H1 (cell line): ENCODE data around the gene ERG28. TPM values are rescaled to one million over a fixed set of nuclear protein-coding genes. Genes with fewer than 3 reads are reported as not detected.

Source experiments
- CTCF ChIA-PET: fragments of 300-600 bp; sonication (Branson Sonifier 250); formaldehyde crosslinking; loops from one replicate; lab custom pipeline; 2021; ENCODE audit not compliant: partially characterized antibody; lab: Charles Lee
- POLR2A ChIA-PET: fragments of 300-600 bp; sonication (Branson Sonifier 250); formaldehyde crosslinking; loops from one replicate; lab custom pipeline; 2021; ENCODE audit warnings: inconsistent platforms; ENCODE audit not compliant: partially characterized antibody; lab: Charles Lee
- DNase-seq, 2 experiments: peaks; one replicate each; pipeline versions ENCODE4 v3.0.0 to v3.0.0-alpha.2; 2010 to 2022; ENCODE audit warnings: low spot score in 2 of 2, low read depth in 1 of 2, mixed read lengths in 1 of 2
- FAIRE-seq: peaks from 2 replicates; lab custom pipeline; 2011; peaks lifted over from hg19 to GRCh38; lab: Jason Lieb, UNC
- H2AFZ ChIP-seq: 2 replicates; pipeline ENCODE4 v1.8.1; 2012; ENCODE audit warnings: low read length, inconsistent platforms
- H2AK5ac ChIP-seq: 2 replicates; pipeline ENCODE4 v1.6.1; 2013; ENCODE audit warnings: low read depth, low read length
- H2BK120ac ChIP-seq: replicated peaks from 2 replicates; pipeline ENCODE3; 2013; ENCODE audit warnings: low read depth, low read length, inconsistent platforms
- H2BK12ac ChIP-seq: 2 replicates; pipeline ENCODE4 v1.6.1; 2013; ENCODE audit warnings: low read depth, low read length
- H2BK15ac ChIP-seq: 2 replicates; pipeline ENCODE4 v1.6.1; 2013; ENCODE audit warnings: low read length
- H2BK20ac ChIP-seq: 2 replicates; pipeline ENCODE4 v1.6.1; 2013; ENCODE audit warnings: low read length
- H2BK5ac ChIP-seq: 2 replicates; pipeline ENCODE4 v1.6.1; 2013; ENCODE audit warnings: low read depth, low read length
- H3K14ac ChIP-seq: 2 replicates; pipeline ENCODE4 v1.6.1; 2013; ENCODE audit warnings: inconsistent platforms; ENCODE audit not compliant: insufficient read length
- H3K18ac ChIP-seq: 2 replicates; pipeline ENCODE4 v1.6.1; 2013; ENCODE audit warnings: low read length; ENCODE audit errors: extremely low read depth
- H3K23ac ChIP-seq: 2 replicates; pipeline ENCODE4 v1.6.1; 2013; ENCODE audit warnings: inconsistent platforms; ENCODE audit not compliant: insufficient read length
- H3K23me2 ChIP-seq: 2 replicates; pipeline ENCODE4 v1.6.1; 2013; ENCODE audit warnings: low read depth, low read length
- H3K27ac ChIP-seq: 2 replicates; pipeline ENCODE4 v1.6.1; 2011; ENCODE audit warnings: low read depth, low read length, inconsistent platforms
- H3K27me3 ChIP-seq, 4 experiments: replicated peaks in 1 of 4; 1 replicate in 1 of 4; 2 replicates in 3 of 4; pipeline versions ENCODE4 v1.6.1 to v1.8.1; 2011 to 2013; ENCODE audit warnings: low read length in 3 of 4, mild to moderate bottlenecking in 3 of 4, inconsistent platforms in 2 of 4, mixed read lengths in 2 of 4, moderate library complexity in 1 of 4; ENCODE audit not compliant: control insufficient read depth in 3 of 4, insufficient read depth in 3 of 4; ENCODE audit errors: extremely low read depth in 1 of 4
- H3K36me3 ChIP-seq, 4 experiments: 2 replicates each; pipeline versions ENCODE4 v1.6.1 to v1.8.1; 2011 to 2013; ENCODE audit warnings: mild to moderate bottlenecking in 4 of 4, low read length in 3 of 4, moderate library complexity in 2 of 4, control low read depth in 1 of 4, inconsistent platforms in 1 of 4; ENCODE audit not compliant: insufficient read depth in 4 of 4, control insufficient read depth in 2 of 4
- H3K4ac ChIP-seq: replicated peaks from 2 replicates; pipeline ENCODE3; 2013; ENCODE audit warnings: low read length, low read depth, mixed read lengths, inconsistent platforms; ENCODE audit not compliant: insufficient read length
- H3K4me1 ChIP-seq, 4 experiments: replicated peaks in 1 of 4; 1 replicate in 1 of 4; 2 replicates in 3 of 4; pipeline versions ENCODE4 v1.6.1 to v1.8.1; 2011 to 2013; ENCODE audit warnings: low read length in 3 of 4, inconsistent platforms in 2 of 4, mixed read lengths in 1 of 4; ENCODE audit not compliant: insufficient read depth in 4 of 4, control insufficient read depth in 3 of 4
- H3K4me2 ChIP-seq, 2 experiments: 2 replicates each; pipeline versions ENCODE4 v1.6.1 to v1.8.1; 2011 to 2013; ENCODE audit warnings: low read depth in 2 of 2, low read length in 2 of 2, control low read depth in 1 of 2, inconsistent platforms in 1 of 2, mild to moderate bottlenecking in 1 of 2; ENCODE audit not compliant: insufficient read depth in 1 of 2
- H3K4me3 ChIP-seq, 4 experiments: fragments of 200-600, 300-600 bp in 1 of 4; sonication (generic), shearing (Covaris generic), sonication (Bioruptor Twin) in 1 of 4; 2 replicates each; pipeline versions ENCODE4 v1.5.1 to v1.8.1; 2011 to 2016; ENCODE audit warnings: low read length in 4 of 4, low read depth in 3 of 4, control low read depth in 2 of 4, inconsistent platforms in 2 of 4, mild to moderate bottlenecking in 2 of 4, mixed read lengths in 1 of 4, moderate library complexity in 1 of 4; ENCODE audit not compliant: insufficient read depth in 2 of 4; ENCODE audit errors: extremely low read depth in 1 of 4
- H3K56ac ChIP-seq: replicated peaks from 2 replicates; pipeline ENCODE3; 2013; ENCODE audit warnings: low read depth, mild to moderate bottlenecking, mixed read lengths, low read length, inconsistent platforms; ENCODE audit not compliant: insufficient read length
- H3K79me1 ChIP-seq: 2 replicates; pipeline ENCODE4 v1.6.1; 2013; ENCODE audit warnings: low read depth, low read length, control low read depth
- H3K79me2 ChIP-seq, 2 experiments: 2 replicates each; pipeline versions ENCODE4 v1.6.1 to v1.8.1; 2012 to 2013; ENCODE audit warnings: low read length in 2 of 2, mild to moderate bottlenecking in 2 of 2, inconsistent platforms in 1 of 2; ENCODE audit not compliant: insufficient read depth in 2 of 2, control insufficient read depth in 1 of 2
- H3K9ac ChIP-seq, 4 experiments: replicated peaks in 1 of 4; 1 replicate in 1 of 4; 2 replicates in 3 of 4; pipeline versions ENCODE4 v1.6.1 to v1.8.1; 2011 to 2013; ENCODE audit warnings: low read depth in 3 of 4, low read length in 3 of 4, control low read depth in 2 of 4, mild to moderate bottlenecking in 2 of 4, moderate library complexity in 2 of 4, inconsistent platforms in 1 of 4; ENCODE audit errors: extremely low read depth in 1 of 4
- H3K9me3 ChIP-seq, 2 experiments: 2 replicates each; pipeline versions ENCODE4 v1.6.1 to v1.8.1; 2012 to 2013; ENCODE audit warnings: mild to moderate bottlenecking in 2 of 2, moderate library complexity in 2 of 2, control low read depth in 1 of 2, inconsistent platforms in 1 of 2, low read depth in 1 of 2, low read length in 1 of 2, mixed read lengths in 1 of 2; ENCODE audit not compliant: insufficient read depth in 2 of 2
- H4K20me1 ChIP-seq, 2 experiments: replicated peaks in 1 of 2; 2 replicates each; pipeline versions ENCODE3 to v1.8.1; 2011 to 2013; ENCODE audit warnings: inconsistent platforms in 2 of 2, low read length in 2 of 2, mild to moderate bottlenecking in 1 of 2; ENCODE audit not compliant: insufficient read depth in 2 of 2, control insufficient read depth in 1 of 2
- H4K5ac ChIP-seq: 2 replicates; pipeline ENCODE4 v1.6.1; 2013; ENCODE audit warnings: low read length, low read depth, mixed read lengths, inconsistent platforms; ENCODE audit not compliant: insufficient read length
- H4K8ac ChIP-seq: 2 replicates; pipeline ENCODE4 v1.8.0; 2013; ENCODE audit warnings: mild to moderate bottlenecking, moderate library complexity, low read length, inconsistent platforms; ENCODE audit not compliant: insufficient read depth; ENCODE audit errors: extremely low read depth
- H4K91ac ChIP-seq: replicated peaks from 2 replicates; pipeline ENCODE3; 2013; ENCODE audit warnings: low read length, mixed read lengths, inconsistent platforms; ENCODE audit not compliant: insufficient read length
- CHD1 ChIP-seq: IDR thresholded peaks from 2 replicates; pipeline ENCODE4 v1.6.1; 2012; ENCODE audit warnings: low read depth, low read length, improper control_type of control experiment
- CHD2 ChIP-seq: IDR thresholded peaks from 2 replicates; pipeline ENCODE4 v1.6.1; 2012; ENCODE audit warnings: low read length, improper control_type of control experiment
- HDAC6 ChIP-seq: IDR thresholded peaks from one replicate; pipeline ENCODE4 v1.7.1; 2012; ENCODE audit warnings: low read depth, mild to moderate bottlenecking, inconsistent platforms, low read length, moderate library complexity
- JUN ChIP-seq: IDR thresholded peaks from 2 replicates; pipeline ENCODE4 v1.6.1; 2011; ENCODE audit warnings: low read depth, mild to moderate bottlenecking, improper control_type of control experiment, low read length
- PHF8 ChIP-seq: fragments of 200-600 bp; sonication (generic); conservative IDR thresholded peaks from 2 replicates; pipeline ENCODE4 v1.7.1; 2012; ENCODE audit warnings: low read depth, mild to moderate bottlenecking, inconsistent platforms, low read length, moderate library complexity
- POLR2AphosphoS5 ChIP-seq: IDR thresholded peaks from 2 replicates; pipeline ENCODE4 v1.6.1; 2011; ENCODE audit warnings: low read depth, low read length
- POU5F1 ChIP-seq: IDR thresholded peaks from 2 replicates; pipeline ENCODE4 v1.6.1; 2011; ENCODE audit warnings: low read depth, mild to moderate bottlenecking, low read length, moderate library complexity
- RXRA ChIP-seq: IDR thresholded peaks from 2 replicates; pipeline ENCODE4 v1.6.1; 2011; ENCODE audit warnings: low read depth, mild to moderate bottlenecking, low read length, moderate library complexity; ENCODE audit not compliant: insufficient read depth
- SIRT6 ChIP-seq: IDR thresholded peaks from one replicate; pipeline ENCODE4 v1.7.1; 2012; ENCODE audit warnings: low read length, inconsistent platforms
- SP2 ChIP-seq: IDR thresholded peaks from 2 replicates; pipeline ENCODE4 v1.6.1; 2012; ENCODE audit warnings: mild to moderate bottlenecking, low read length, inconsistent platforms
- WGBS, 2 experiments: shearing (Covaris generic) in 1 of 2; methylation state at CpG; one replicate each; pipeline versions ENCODE4 v1.1.6 to v1.1.7; 2013 to 2015; ENCODE audit warnings: low lambda C conversion rate in 2 of 2, mixed read lengths in 2 of 2, inconsistent platforms in 1 of 2, low coverage in 1 of 2, missing lambda C conversion rate in 1 of 2; ENCODE audit not compliant: insufficient replicate concordance in 2 of 2, insufficient coverage in 1 of 2, insufficient read length in 1 of 2; ENCODE audit errors: extremely low coverage in 1 of 2, missing lambda C conversion rate in 1 of 2; 5-methylcytosine and 5-hydroxymethylcytosine counted together
- polyA plus RNA-seq, 7 experiments: library from polyadenylated mRNA; depleted of rRNA in 3 of 7; stranded (reverse) in 5 of 7; unstranded in 2 of 7; fragments of >200 nt in 5 of 7; fragments of 200-250 nt in 2 of 7; gene quantifications; 1 replicate in 5 of 7; 2 replicates in 1 of 7; 4 replicates in 1 of 7; pipeline versions ENCODE4 v1.2.1 to v1.2.3, GENCODE V29; 2011 to 2013; ENCODE audit warnings: missing spikeins in 2 of 7, mixed read lengths in 2 of 7
- total RNA-seq: library from RNA; stranded (reverse); fragmentation: NEBNext Ultra II Directional; extraction: Animal tissue kit (Norgen Biotek cat#: 25700); gene quantifications from 2 replicates; pipeline ENCODE4 v1.2.1, GENCODE V29; 2021
- TF ChIP-seq, protein P1 (sequence below): IDR thresholded peaks from 2 replicates; pipeline ENCODE4 v1.6.1; 2011; ENCODE audit warnings: low read depth, mild to moderate bottlenecking, low read length; ENCODE audit not compliant: insufficient read depth

ERG28 gene
- total and polyA plus RNA-seq, 2 of the 8 experiments (the other 6 are each of a cell fraction or from before 2014, with no cell fraction given) = 32.6 to 56.7 TPM

DNA sequence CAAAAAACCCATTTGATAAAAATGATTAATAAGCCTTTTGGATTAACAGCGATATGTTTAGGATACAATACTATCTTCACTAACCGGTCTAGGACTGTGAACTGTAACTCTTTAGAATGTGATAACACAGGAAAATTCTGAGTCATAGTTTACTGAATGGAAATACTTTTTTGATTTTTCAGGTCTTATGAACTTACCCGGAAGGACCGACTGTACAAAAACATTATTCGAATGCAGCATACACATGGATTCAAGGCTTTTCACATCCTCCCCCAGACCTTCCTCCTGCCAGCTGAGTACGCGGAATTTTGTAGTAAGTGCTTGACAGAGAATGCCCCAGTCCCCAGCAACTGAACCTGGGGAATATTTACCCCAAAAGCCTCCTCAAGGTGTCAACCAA, 29.3 kb upstream of the ERG28 start:
- no peaks in the 10 kb centered on the region for H3K79me1 ChIP-seq
- H2AK5ac ChIP-seq = no peak overlapping the region
- H3K4me2 ChIP-seq = no peak overlapping the region
- no peak overlapping the region for H4K5ac ChIP-seq
- H2AFZ ChIP-seq = no peak overlapping the region
- POLR2A ChIA-PET = no interaction called here
- H3K4me3 ChIP-seq = no peak overlapping the region
- H2BK120ac ChIP-seq = no peak overlapping the region
- no peak overlapping the region for H4K91ac ChIP-seq
- no peak overlapping the region for H3K56ac ChIP-seq
- WGBS, 2 experiments = 99% methylated on average over 7 of the region's 7 CpGs; no CpG with 5 or more reads in 1 of the 2 experiments
- no peaks in the 10 kb centered on the region for H3K79me2 ChIP-seq
- CTCF ChIA-PET = interaction anchor here (0.6 to 2.6 kb wide), 3 partner anchors 18 to 192 kb away, joined by 3 to 12 read pairs (median 4); no protein-coding TSS in a partner anchor
- H4K20me1 ChIP-seq = no peaks in the 10 kb centered on the region
- no peak overlapping the region for H3K14ac ChIP-seq
- no peak overlapping the region for H3K4ac ChIP-seq
- no peaks in the 10 kb centered on the region for H3K4me1 ChIP-seq
- peaks cover 6 to 42% (median 19%) of the 10 kb centered on the region in 4 experiments; a peak in 6 of 8 replicates for H3K36me3 ChIP-seq
- H2BK20ac ChIP-seq = no peak overlapping the region
- H3K23ac ChIP-seq = no peak overlapping the region
- FAIRE-seq = no peak
- H3K18ac ChIP-seq = no peak overlapping the region
- H3K27ac ChIP-seq = no peak overlapping the region
- H3K9ac ChIP-seq = no peak overlapping the region
- peaks cover 0 to 2% of the 10 kb centered on the region in 2 experiments; a peak in 1 of 4 replicates for H3K9me3 ChIP-seq
- H2BK12ac ChIP-seq = no peak overlapping the region
- TF ChIP-seq JUN = no peak
- TF ChIP-seq, protein P1, sequence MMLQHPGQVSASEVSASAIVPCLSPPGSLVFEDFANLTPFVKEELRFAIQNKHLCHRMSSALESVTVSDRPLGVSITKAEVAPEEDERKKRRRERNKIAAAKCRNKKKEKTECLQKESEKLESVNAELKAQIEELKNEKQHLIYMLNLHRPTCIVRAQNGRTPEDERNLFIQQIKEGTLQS = no peak
- TF ChIP-seq PHF8 = no peak
- TF ChIP-seq HDAC6 = no peak
- TF ChIP-seq CHD1 = no peak
- TF ChIP-seq SIRT6 = no peak
- no peak for TF ChIP-seq CHD2
- TF ChIP-seq RXRA = no peak
- TF ChIP-seq POU5F1 = no peak
- no peak for TF ChIP-seq POLR2AphosphoS5
- no peak for TF ChIP-seq SP2
- TF ChIP-seq, all 59 proteins: peak for 0
- no peak overlapping the region for H2BK15ac ChIP-seq
- H2BK5ac ChIP-seq = no peak overlapping the region
- DNase-seq = no peak
- no peaks in the 10 kb centered on the region for H3K23me2 ChIP-seq
- no peaks in the 10 kb centered on the region for H3K27me3 ChIP-seq
- no peak overlapping the region for H4K8ac ChIP-seq
